ENCODE results near the gene KLK15.

DNA sequence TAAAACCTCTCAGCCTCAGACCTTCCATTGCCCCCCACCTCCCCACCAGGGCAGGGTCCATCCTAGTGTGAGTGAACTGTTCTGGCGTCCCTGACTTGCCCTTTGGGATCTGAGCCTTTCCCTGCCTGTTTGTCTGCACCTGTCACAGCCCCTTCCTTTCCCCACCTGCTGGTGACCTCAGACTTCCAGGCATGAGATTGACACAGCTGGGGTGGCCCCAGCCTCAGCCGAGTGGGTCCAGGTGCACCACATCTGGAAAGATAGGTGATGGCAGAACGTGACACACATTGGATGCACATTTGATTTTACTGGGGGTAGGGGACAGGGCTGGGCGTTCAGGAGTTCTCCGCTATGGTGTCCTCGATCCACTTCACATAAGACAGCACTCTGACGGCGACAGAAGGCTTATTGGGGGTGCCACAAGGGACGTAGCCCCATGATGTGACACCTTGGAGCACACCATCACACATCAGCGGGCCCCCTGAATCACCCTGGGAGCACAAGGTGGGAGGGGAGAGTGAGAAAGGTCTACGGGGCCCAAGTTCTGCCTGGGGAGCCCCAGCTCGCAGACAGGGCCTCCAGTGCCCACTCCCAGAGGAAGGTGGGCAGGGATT, 14.4 kb downstream of the KLK15 start:
- TF ChIP-seq, protein P1, sequence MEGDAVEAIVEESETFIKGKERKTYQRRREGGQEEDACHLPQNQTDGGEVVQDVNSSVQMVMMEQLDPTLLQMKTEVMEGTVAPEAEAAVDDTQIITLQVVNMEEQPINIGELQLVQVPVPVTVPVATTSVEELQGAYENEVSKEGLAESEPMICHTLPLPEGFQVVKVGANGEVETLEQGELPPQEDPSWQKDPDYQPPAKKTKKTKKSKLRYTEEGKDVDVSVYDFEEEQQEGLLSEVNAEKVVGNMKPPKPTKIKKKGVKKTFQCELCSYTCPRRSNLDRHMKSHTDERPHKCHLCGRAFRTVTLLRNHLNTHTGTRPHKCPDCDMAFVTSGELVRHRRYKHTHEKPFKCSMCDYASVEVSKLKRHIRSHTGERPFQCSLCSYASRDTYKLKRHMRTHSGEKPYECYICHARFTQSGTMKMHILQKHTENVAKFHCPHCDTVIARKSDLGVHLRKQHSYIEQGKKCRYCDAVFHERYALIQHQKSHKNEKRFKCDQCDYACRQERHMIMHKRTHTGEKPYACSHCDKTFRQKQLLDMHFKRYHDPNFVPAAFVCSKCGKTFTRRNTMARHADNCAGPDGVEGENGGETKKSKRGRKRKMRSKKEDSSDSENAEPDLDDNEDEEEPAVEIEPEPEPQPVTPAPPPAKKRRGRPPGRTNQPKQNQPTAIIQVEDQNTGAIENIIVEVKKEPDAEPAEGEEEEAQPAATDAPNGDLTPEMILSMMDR (IDR thresholded peaks at IDR 0.05) = no peak
- no peak for TF ChIP-seq POLR2A (IDR thresholded peaks at IDR 0.05)
- TF ChIP-seq EP300 (IDR thresholded peaks at IDR 0.05) = no peak

Data from tibial nerve (tissue), 4 donors.